Cardiac septum (tissue), 1 donor: ENCODE measurements around the gene CFAP100. TPM values are rescaled to one million over a fixed set of nuclear protein-coding genes. Genes with fewer than 3 reads are reported as not detected.

Experiments
- DNase-seq: peaks from one replicate; pipeline ENCODE4 v3.0.0-alpha.2; 2020; ENCODE audit warnings: low spot score
- intact Hi-C: fragments of 100-400 bp; cut with DNase I; formaldehyde crosslinking; loops from one replicate; pipeline ENCODE4 v1.14.0; 2022
- total RNA-seq: library from RNA; stranded (reverse); fragmentation: NEBNext Ultra II Directional; extraction: Animal tissue kit (Norgen Biotek cat#: 25700); gene quantifications from one replicate; pipeline ENCODE4 v1.2.1, GENCODE V29; 2021
- donor health status: DM: no; HTN: no; CAD: no.

CFAP100 gene
- total RNA-seq, 1 donor from 2014 or later = not detected

- DNase-seq = peak; percentile 95
- intact Hi-C loops = loop anchor here (1.0 to 5.0 kb wide), 3 partner anchors 33 to 89 kb away; no protein-coding TSS in a partner anchor
Measured at GRCh38 chr3:126355777-126356372, 38.8 kb upstream of the CFAP100 start.

- DNase-seq = no peak
- intact Hi-C loops = loop anchor here (1.0 to 5.0 kb wide), 3 partner anchors 32 to 89 kb away; no protein-coding TSS in a partner anchor
Measured at GRCh38 chr3:126356373-126357264, 38.1 kb upstream of the CFAP100 start.

GRCh38 chr3:126357295-126358037, 37.2 kb upstream of the CFAP100 start, which contains the start of gene KLF15:
TSS of gene KLF15 (minus strand) at chr3:126357408. CDS start at chr3:126352922, 4,486 bp downstream.
- intact Hi-C loops = loop anchor here (2.0 to 5.0 kb wide), 2 partner anchors 31 to 70 kb away; no protein-coding TSS in a partner anchor

GRCh38 chr3:126358038-126358815, 36.5 kb upstream of the CFAP100 start:
- DNase-seq = peak; percentile 69
- intact Hi-C loops = loop anchor here (5.0 kb wide), 1 partner anchor 71 kb away; no protein-coding TSS in a partner anchor

More at GRCh38 chr3:126357295-126358037, 37.2 kb upstream of the CFAP100 start, which contains the start of gene KLF15:
- peak; percentile 93 for DNase-seq

- DNase-seq = peak; percentile 17
Measured at GRCh38 chr3:126358816-126359181, 35.9 kb upstream of the CFAP100 start.

GRCh38 chr3:126360046-126360713, 34.5 kb upstream of the CFAP100 start:
- peak; percentile 61 for DNase-seq
- intact Hi-C loops = no loop called here

More at GRCh38 chr3:126358816-126359181, 35.9 kb upstream of the CFAP100 start:
- intact Hi-C loops = loop anchor here (5.0 kb wide), 1 partner anchor 71 kb away; no protein-coding TSS in a partner anchor

GRCh38 chr3:126360714-126361060, 34.0 kb upstream of the CFAP100 start:
- peak; percentile 51 for DNase-seq
- intact Hi-C loops = no loop called here

- intact Hi-C loops = no loop called here
- DNase-seq = peak; percentile 59
Measured at GRCh38 chr3:126361211-126361610, 33.5 kb upstream of the CFAP100 start.

- intact Hi-C loops = no loop called here
- peak; percentile 74 for DNase-seq
Measured at GRCh38 chr3:126364130-126364695, 30.5 kb upstream of the CFAP100 start.

- DNase-seq = peak; percentile 73
- intact Hi-C loops = no loop called here
Measured at GRCh38 chr3:126364731-126365301, 29.9 kb upstream of the CFAP100 start.

GRCh38 chr3:126365351-126366277, 29.1 kb upstream of the CFAP100 start:
- intact Hi-C loops = no loop called here
- peak; percentile 56 for DNase-seq

GRCh38 chr3:126367316-126367805, 27.3 kb upstream of the CFAP100 start:
- intact Hi-C loops = no loop called here
- DNase-seq = peak; percentile 68

GRCh38 chr3:126369490-126369889, 25.2 kb upstream of the CFAP100 start:
- DNase-seq = no peak
- intact Hi-C loops = no loop called here

- intact Hi-C loops = no loop called here
- DNase-seq = no peak
Measured at GRCh38 chr3:126370055-126370454, 24.7 kb upstream of the CFAP100 start.

GRCh38 chr3:126370606-126371005, 24.1 kb upstream of the CFAP100 start:
- intact Hi-C loops = no loop called here
- no peak for DNase-seq

- intact Hi-C loops = no loop called here
- DNase-seq = no peak
Measured at GRCh38 chr3:126371096-126371705, 23.5 kb upstream of the CFAP100 start.
